Activated CD4-positive, alpha-beta T cell treated with anti-CD3 and anti-CD28 coated beads, Interleukin-2, amount 50 U/mL, for 4 hours (primary cell): ENCODE results near the gene CELF2.

Experiments used
- DNase-seq, 2 experiments: peaks; one replicate each; pipeline ENCODE4 v3.0.0-alpha.2; 2020

The CELF2 gene

DNA sequence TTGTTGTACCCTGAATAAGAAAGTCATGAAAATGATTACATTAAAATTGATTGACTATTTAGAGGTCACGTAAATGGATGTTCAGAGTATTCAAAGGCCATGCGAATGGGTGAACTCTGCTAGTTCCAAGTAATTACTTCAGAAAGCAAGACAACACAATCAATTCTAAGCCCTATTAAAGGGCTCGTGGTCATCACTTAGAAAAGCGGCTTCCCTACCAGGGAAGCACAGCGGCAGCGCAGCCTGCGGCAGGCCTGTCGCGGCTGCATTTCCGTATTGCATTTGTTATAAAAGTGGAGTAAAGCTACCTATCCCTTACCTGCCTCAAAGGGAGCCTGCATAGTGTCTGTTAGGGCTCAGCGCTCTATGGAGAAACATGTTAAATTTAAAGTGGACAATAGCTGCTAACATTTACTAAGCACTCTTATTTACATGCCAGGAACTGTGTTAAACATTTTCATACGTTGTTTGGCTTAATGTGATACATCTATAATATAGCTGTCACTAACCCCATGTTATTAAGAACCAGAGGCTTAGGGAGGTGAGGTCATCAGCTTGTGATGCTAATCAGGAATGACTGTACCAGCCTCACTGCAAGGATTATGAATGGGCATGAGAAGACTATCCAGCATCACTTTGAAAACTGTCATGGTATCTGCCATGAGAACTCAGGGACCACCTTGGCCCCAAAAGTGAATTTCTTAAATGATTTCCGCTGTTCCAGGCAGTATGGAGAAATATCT, 187.5 kb downstream of the CELF2 start:
- no peak for DNase-seq

- DNase-seq: no peak
Measured at GRCh38 chr10:11206676-11207559, 189.2 kb downstream of the CELF2 start.

DNA sequence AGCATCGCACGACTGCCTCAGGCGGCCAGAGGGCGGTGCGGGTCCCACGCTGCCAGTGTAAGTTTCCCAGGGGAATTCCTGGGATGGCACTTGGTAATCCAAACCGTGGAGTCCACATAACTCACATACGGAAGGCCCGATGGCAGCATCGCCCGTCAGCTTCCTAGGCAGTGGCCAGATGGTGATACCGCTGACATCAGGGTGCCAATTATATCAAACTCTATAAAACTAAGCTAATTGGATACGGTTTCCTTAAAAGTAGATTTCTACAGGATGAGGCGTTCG, 189.8 kb downstream of the CELF2 start:
- DNase-seq: no peak

DNA sequence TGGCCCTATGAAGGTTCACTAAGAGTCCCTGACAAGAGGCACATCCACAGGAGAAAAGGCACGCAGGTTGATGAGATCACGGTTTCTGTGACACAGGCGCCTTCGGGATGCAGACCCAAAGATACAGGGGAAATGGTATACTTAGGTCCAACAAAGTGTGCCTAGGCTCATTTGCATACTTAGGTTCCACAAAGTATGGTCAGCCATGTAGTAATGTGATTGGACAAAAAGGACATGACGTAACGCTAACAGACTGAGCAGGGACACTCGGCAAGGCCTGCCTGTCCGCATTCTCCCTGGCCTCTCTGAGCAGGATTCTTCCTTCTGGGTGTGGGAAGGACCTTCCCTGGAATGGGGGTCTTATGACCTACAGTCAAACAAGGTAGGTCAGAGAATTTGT, 190.6 kb downstream of the CELF2 start:
- DNase-seq: no peak

GRCh38 chr10:11208908-11209829, 191.5 kb downstream of the CELF2 start:
- DNase-seq: no peak

DNA sequence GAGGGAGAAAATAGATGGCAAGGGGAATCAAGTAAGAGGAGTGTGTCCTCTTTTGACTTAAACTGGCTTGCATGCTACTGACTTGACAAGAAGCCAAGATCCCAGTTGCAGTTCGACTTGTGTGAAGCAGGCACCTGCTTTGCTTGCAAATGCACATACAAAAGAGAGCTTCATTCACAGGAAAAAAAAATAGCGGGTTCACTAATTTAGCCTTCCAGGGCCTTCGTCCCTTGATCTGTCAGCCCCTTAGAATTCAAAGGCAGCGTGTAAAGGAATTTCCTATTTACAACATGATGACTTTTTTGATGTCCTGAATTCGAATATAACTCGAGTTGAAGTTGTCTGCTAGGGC, 192.1 kb downstream of the CELF2 start:
- DNase-seq: no peak

DNA sequence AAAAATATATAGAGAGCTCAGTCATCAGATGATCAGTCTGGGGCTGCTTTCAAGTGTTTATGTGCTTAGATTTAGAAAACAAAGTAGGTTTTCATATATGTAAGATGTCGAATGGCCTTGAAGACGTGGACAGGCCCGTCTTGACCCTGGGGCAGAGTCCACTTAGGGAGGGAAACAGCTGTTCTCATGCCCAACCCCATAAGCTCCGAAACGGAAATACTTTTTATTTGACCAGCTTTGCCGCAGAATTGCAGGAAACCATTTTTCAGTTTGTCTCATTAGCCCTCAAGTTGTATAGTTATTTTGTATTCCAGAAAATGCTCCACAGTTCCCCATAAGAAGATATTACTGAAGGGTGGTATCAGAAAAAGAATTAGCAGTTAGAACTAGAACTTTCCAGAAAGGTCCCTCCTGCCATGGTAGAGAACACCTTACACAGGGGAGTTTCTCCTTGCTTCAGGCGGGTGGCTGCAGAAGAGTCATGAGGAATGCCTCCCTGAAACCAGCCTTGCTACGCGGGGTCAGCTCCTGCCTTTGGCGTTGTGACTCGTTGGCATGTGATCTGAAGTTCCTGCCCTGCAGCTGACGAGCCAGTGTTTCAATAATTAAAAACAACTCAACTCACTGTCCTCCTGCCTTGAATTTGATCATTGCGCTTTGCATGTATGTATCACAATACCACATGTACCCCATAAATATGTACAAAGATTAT, 192.7 kb downstream of the CELF2 start:
- no peak for DNase-seq

- DNase-seq: no peak
Measured at GRCh38 chr10:11212288-11213085, 194.8 kb downstream of the CELF2 start.

GRCh38 chr10:11213137-11213536, 195.5 kb downstream of the CELF2 start:
- no peak for DNase-seq

DNA sequence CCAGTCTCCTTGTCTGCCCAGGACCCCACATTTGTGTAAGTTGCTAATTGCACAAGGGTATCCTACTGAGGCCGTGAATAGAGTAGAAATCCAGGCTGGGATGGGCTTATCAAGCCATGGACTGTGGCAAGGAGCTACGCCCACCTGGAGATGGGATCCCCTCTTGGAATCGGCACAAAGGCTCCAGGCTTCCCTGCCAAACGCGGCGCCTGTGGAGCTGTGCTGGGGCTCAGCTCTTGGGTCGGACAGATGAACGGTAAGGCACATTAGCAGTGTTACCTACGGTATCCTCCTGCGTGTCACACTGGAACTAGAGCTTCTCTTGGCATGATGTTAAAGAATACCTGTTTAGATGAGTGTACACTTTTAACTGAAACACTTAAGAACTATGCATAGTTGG, 196.7 kb downstream of the CELF2 start:
- DNase-seq: no peak

- DNase-seq: no peak
Measured at GRCh38 chr10:11215471-11215870, 197.8 kb downstream of the CELF2 start.

GRCh38 chr10:11217521-11217920, 199.8 kb downstream of the CELF2 start:
- DNase-seq: no peak

DNA sequence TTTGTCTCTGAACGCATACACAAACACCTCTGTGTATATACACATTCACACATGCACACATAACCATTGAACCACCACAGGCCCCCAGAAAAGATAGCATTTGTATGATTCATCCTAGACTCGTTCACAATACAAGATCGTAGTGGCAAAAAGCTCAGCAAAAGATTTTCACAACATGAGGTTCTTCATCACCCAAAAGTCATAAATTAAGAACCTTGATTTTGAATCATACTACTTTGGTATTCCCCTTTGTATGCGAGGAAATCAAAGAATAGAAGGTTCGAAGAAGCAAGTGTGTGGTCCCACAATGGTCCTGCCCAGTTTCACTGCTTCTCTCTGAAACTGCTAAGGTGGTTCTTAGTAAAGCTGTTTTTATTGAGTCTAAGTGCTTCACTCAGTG, 200.7 kb downstream of the CELF2 start:
- no peak for DNase-seq

DNA sequence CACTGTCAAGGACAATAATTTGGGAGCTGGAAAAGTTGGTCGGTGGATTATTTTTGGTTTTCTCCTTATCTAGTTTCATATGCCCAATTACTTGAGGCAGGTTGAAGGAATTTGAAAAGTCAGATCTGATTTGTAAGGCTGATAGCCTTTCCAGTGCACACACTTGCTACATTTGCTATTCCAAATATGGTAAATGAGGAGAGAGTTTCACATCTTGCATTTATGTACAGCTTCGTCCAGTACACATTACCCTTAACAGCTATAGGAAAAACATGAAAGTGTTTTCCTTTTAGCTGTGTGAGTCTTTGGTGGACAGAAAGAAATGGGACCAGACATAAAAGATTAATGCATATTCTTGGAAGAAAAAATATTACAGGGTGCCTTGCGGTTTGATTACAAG, 201.8 kb downstream of the CELF2 start:
- DNase-seq: no peak

- no peak for DNase-seq
Measured at GRCh38 chr10:11223081-11223480, 205.4 kb downstream of the CELF2 start.

GRCh38 chr10:11223507-11224140, 206.0 kb downstream of the CELF2 start:
- DNase-seq: no peak

GRCh38 chr10:11224321-11224720, 206.6 kb downstream of the CELF2 start:
- DNase-seq: no peak

- DNase-seq: no peak
Measured at GRCh38 chr10:11224792-11225416, 207.2 kb downstream of the CELF2 start.

DNA sequence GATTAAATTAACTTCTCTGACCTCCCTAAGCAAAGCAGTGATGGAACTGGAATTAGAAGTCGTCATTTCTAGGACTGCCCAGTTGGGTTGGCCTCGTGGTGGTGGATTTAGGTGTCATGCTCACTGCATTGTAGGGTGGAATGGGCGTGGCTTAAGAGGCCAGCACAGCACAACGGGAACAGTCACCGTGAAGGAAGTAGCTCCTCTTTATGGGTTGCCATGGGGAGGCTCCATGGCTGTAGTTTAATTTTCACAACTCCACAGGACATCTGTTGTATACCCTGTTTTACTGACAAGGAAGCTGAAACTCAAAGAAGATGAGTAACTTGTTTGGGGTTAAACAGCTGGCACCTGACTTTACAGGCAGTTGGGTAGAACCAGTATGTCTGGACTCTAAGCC, 208.3 kb downstream of the CELF2 start:
- peak; percentile 44 to 55 for DNase-seq

- no peak for DNase-seq
Measured at GRCh38 chr10:11227103-11227502, 209.4 kb downstream of the CELF2 start.

GRCh38 chr10:11229893-11230292, 212.2 kb downstream of the CELF2 start:
- no peak for DNase-seq
